Middle frontal gyrus (tissue), 1 donor: ENCODE results near the gene POLR1C.
"Not testable (repeated sequence)": the region's sequence is repeated elsewhere in the genome, so short reads cannot be mapped to it uniquely, and the experiment has no call there.

ENCODE experiments used
- DNase-seq: peaks from one replicate; pipeline ENCODE4 v3.0.0-alpha.2; 2015; ENCODE audit warnings: low spot score; ENCODE audit errors: extremely low spot score

Gene POLR1C, protein sequence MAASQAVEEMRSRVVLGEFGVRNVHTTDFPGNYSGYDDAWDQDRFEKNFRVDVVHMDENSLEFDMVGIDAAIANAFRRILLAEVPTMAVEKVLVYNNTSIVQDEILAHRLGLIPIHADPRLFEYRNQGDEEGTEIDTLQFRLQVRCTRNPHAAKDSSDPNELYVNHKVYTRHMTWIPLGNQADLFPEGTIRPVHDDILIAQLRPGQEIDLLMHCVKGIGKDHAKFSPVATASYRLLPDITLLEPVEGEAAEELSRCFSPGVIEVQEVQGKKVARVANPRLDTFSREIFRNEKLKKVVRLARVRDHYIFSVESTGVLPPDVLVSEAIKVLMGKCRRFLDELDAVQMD

DNA sequence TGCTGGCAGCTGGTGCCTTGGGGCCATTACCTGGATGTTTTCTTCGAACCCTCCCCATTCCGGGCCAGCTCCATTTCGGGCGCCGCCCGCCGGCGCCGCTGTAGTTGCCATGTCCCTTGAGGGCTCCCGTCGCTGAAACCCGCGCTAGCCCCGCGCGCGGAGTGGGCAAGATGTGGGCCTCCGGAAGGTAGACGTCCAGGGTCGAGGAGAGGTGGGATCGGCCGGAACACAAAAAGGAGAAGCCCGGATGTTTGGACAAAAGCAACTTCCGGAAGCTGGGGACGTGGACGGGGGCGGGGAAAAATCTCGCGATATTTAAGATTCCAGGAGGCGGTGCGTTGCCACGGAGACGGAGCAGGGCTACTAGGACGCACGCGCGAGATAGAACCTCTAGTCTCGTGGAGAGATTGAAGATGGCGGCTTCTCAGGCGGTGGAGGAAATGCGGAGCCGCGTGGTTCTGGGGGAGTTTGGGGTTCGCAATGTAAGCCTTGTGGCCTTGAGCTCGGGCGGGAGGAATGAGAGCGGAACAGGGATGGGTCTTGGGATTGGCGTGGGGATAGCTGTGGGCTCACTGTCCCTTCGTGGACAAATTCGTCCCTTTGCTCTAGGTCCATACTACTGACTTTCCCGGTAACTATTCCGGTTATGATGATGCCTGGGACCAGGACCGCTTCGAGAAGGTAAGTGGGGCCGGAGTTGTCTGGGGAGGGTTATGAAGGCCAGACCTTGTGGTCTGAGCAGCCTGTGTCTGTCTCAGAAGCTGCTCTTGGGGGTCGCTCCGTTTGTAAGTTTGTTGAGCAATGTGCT, at the start of gene POLR1C, which contains the start of gene YIPF3:
TSS of gene POLR1C (plus strand) at position 393 of the 808 bp plus-strand sequence. CDS start at position 414, 21 bp downstream.
TSS of gene YIPF3 (minus strand) at position 230 of the 808 bp plus-strand sequence. CDS start at position 111, 119 bp downstream.
- peak; percentile 97 for DNase-seq

DNA sequence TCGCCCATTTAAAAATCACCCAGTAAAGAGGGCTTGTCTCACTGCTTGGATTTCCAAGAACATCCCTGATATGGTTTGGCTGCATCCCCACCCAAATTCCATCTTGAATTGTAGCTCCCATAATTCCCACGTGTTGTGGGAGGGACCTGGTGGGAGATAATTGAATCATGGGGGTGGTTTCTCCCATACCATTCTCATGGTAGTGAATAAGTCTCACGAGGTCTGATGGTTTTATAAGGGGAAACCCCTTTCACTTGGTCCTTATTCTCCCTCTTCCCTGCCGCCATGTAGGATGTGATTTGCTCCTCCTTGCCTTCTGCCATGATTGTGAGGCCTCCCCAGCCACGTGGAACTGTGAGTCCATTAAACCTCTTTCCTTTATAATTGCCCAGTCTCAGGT, 49.6 kb upstream of the POLR1C start:
- DNase-seq: not testable (repeated sequence)

DNA sequence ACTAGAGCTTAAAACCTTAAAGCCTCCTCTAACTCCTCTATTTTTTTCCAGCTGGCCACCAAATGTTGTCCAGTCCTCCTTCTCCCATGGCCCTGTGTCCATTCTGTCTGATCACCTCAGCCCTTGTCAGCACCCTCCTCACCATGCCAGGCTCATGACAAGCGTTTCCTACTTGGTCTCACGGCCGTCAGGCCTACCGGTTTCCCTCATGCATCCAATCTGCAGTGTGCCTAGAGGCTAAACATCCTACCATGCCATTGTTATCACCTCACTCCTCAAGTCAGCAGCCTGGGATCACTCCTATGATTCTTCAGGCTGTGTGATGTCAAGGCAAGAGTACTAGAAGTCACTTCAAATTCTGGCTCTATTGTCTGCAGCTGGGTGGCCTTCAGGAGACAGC, 49.1 kb upstream of the POLR1C start:
- no peak for DNase-seq

DNA sequence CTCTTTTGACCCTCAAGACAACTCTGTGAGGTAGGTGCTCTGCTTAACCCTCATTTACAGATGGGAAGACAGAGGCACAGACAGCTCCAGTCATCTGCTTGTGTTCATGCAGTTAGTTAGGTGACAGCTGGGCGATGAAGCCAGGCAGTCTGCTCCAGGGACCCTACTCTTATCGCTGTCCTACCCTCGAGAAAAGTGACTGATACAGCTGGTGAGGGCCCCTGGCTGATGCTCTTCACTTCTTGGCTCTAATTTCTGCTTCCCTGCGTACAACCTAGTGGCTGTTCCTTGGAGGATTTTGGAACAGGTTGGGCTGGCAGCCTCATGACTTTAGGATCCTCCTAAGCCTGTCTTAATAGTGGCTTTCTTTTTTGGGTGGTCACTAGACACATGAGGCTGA, 48.6 kb upstream of the POLR1C start:
- DNase-seq: no peak

DNA sequence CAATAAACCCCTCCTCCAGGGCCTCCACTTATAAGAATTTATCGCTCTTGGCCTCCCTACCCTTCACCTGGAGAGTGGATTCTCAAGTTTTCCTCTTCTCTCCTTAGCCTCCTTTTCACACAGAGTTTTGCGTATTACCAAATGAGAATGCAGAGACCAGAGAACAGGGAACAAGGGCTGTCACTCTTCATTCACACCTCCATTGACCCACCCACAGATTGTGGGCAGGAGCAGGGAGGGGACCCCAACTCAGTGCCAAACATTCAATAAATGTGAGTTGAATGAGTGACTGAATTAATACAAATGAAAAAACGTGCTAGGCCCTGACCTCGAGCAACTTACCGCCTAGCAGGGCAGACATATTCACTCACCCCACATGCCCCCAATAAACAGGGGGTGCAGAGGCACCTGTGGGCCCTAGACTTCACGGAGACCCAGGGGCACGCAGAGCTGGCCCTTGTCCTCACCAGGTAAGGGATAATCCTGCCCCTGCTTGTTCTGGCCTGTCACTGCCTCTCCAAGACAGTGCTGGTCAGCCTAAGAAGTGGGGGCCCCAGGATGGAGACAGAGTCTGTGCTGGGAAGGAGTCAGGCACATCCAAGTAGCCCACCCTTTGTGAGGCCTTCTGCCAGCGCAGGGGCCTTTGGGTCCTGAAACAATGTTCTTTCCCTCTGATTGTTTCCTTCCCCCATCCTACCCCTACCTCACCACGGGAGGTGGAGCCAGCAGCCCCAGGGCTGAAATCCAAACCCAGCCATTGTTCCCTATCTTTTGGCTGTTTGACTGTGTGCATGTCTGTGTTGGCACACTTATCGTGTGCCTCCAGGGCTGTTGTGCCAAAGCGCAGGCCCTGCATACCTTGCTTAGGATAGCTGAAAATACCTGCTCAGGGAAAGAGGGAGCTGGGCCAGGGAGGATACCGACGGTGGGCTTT, 47.9 kb upstream of the POLR1C start:
- DNase-seq: no peak

DNA sequence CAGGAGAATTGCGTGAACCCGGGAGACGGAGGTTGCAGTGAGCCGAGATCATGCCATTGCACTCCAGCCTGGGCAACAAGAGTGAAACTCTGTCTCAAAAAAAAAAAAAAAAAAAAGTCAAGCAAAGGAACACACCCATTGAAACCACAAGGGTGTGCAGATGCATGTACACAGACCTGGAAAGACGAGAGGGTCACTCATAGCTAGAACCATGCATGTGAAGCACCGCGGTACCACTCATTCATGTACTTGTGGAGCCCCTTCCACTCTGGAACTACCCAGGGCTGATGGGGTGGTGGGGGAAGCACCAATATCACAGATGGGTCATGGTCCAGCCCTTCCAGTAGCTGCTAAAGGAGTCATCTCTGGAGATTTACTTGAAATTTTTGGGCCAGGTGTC, 46.9 kb upstream of the POLR1C start:
- no peak for DNase-seq

DNA sequence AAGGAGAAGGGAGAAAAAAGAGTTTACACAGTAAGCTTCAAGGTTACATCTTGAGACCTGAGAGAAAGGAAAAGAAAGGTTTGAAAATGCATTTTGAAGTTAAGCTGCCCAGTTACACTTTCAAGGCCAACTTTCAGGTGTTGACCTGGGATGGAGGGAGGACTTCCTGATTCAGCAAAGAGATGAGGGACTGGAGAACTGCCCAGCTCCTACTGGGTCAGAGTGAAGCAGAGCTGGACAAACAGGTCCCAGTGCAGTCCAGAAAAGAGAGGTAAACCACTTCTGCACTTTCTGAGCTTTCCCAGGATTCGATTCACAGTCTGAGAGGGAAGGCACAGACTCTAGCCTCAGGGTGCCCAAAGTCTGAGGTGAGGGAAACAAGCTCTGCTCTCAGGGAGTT, 45.5 kb upstream of the POLR1C start:
- no peak for DNase-seq

DNA sequence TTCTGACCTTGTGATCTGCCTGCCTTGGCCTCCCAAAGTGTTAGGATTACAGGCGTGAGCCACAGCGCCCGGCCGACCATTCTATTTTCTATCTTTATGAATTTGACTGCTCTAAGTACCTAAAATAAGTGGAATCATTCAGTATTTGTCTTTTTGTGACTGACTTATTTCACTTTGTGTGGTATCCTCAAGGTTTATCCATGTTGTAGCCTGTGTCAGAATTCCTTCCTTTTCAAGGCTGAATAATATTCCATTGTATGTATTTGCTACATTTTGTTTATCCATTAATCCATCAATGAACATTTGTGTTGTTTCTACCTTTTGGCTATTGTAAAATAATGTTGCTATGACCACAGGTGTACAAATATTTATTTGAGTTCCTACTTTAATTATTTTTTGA, 44.4 kb upstream of the POLR1C start:
- no peak for DNase-seq

DNA sequence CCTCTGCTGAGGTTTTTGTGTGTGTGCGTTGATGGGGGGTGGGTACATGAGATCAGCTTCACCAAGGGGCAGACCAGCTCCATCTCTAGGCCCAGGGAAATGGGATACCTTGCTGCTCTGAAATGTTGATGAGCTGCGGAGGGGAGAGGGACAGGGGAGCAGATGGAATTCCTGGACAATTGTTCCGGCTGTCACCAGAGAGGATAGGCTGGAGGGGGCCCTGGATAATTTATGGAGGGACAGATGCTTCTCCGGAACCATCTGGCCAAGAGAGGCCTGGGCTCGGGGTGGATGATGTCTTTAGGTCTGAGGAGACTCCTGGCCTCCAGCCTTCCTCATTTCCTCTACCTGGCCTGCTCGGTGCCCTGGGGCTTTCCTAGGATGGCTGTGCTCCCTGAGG, 41.4 kb upstream of the POLR1C start:
- DNase-seq: no peak

DNA sequence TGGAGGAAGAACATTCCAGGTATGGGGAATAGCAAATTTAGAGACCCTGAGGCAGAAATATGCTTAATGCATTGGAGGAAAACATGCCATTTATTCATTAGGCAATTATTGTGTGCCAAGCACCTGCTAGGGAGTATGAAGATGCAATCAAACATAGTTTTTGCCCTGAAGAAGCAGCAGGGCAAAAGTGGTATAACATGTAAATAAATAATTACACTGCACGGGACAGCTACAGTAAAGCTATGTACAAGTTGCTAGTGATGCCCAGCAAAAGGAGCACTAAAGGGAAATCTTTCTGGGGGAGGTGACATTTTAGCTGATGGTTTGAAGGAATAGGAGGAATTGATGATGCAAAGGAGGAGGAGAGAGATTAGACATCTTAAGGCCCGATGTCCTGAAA, 40.1 kb upstream of the POLR1C start:
- DNase-seq: no peak

DNA sequence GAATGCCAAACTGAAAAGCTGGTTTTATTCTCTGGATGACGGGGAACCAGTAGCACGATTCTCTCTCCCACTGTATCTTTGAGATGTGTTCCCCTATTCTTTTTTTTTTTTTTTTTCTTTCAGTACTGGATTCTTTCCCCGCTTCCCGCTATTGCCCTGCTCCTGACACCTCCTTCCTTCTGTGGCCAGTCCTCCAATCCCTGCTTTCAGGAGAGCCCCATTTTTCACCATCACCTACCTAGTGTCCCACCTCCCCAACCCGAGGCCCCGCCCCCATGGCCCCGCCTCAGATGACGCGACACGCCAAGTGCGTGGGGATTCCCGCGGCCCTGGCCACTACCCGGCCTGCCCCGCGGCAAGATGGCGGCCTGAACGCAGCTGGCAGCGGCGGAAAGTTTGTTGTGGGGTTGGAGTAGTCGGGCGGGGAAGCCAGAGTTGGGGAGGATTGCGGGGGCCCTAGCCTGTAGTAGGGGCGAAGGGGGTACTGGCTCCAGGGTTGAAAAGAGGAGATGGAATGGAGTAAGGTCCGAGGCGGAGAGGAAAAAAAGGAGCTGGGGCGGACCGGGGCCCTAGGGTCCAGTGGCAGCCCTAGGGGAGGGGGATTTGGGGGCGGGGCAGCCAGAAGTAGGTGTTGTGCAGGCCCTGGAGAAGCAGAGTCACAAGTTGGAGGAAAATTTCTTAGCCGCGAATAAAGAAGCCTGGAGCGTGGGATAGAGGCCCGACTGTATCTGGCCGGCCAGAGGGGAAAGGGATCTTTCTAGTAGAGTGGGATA, 39.5 kb upstream of the POLR1C start, which contains the start of gene TJAP1:
TSS of gene TJAP1 (plus strand) at position 336 of the 773 bp plus-strand sequence. CDS start 21,432 bp downstream, outside the sequence.
- DNase-seq: peak; percentile 84

DNA sequence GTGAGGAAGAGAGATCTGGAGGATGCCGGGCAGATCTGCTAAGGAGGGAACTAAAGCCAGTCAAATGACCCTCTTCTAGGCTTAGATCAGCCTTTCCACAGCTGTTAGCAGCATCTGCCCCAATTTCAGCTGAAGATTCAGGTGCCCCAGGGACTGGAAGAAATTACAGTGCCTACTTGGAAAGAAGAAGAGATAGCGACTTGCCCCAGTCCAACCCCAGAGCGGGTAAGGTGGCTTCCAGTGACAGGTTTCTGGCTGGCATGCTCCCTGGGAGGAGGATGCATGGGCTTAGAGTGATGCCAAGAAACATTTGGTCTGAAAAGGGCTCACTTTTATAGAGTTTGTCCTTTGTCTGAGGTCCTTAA, 38.9 kb upstream of the POLR1C start:
- no peak for DNase-seq

DNA sequence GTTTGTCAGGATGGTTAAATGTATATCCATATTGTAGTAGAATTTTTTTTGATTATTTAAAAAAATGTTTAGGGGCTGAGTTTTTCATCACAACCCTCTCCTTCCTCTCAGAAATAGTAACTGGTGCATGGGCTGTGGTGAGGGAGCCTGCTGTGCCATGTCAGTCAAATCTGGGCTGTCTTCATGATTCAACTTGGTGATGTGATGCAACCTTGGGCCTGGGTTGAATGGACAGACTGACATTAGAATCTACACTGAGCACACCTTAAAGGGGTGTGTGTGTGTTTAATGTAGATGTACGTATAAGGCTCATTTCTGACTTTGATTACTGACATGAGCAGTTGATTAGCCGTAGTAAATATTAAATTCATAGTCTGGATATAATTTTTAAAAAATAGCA, 35.8 kb upstream of the POLR1C start:
- DNase-seq: no peak

DNA sequence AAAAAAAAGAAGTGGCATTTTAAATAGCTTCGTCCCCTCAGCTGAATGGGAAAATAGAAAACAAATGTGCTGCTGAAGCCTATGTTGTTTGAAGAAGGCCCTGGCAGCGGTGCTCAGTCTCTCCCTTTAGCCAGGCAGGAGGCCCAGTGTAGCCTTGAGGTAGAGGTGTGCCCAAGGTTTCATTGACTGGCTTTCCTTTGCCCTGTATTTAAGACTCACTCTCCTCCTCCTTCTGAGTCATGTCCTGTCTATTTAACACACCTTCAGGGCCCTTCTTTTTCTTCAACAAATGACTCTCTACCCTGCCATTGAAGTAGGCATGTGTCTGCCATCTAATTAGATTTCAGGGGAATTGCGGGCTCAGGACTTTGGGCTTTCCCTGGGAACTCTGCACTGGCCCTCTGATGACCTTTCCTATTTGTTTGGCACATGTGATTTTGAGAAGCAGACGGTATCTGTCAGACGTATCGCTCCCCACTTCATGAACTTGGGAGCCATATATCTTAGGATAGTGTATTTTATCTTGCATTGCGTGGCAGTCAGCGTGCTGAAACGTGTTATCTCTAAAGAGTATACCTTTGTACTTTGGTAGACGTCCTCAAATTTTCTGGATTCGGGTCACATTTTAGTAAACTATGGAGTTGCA, 35.2 kb upstream of the POLR1C start:
- no peak for DNase-seq

DNA sequence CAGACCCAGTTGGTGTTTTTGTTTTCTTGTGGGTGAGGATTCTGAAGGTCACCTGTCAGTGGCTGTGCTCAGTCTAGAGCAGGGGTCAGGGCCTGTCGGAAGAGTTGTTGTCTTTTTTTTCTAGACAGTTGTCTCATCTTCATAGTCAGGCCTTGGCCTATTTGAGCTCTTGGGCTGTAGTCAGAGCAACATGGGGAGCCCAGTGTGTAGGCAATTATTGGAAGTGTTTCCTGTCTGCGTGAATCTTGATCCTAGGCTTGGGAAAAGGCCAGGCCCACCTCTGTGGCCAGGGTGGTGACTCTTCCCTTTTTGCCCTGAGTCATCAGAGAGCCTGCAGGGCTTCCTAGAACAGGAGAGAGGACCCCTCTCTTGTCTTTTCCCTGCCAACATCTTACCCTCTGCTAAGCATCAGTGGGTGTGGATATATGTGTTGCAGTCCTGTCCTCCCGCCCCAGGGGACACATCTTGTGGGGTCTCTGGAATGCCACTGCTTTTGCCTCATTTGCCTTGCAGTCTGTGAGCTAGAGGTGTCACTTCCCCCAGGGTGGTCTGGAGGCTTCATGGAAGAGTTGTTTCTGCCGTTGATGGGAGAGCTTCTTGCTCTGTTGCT, 28.1 kb upstream of the POLR1C start:
- DNase-seq: no peak

DNA sequence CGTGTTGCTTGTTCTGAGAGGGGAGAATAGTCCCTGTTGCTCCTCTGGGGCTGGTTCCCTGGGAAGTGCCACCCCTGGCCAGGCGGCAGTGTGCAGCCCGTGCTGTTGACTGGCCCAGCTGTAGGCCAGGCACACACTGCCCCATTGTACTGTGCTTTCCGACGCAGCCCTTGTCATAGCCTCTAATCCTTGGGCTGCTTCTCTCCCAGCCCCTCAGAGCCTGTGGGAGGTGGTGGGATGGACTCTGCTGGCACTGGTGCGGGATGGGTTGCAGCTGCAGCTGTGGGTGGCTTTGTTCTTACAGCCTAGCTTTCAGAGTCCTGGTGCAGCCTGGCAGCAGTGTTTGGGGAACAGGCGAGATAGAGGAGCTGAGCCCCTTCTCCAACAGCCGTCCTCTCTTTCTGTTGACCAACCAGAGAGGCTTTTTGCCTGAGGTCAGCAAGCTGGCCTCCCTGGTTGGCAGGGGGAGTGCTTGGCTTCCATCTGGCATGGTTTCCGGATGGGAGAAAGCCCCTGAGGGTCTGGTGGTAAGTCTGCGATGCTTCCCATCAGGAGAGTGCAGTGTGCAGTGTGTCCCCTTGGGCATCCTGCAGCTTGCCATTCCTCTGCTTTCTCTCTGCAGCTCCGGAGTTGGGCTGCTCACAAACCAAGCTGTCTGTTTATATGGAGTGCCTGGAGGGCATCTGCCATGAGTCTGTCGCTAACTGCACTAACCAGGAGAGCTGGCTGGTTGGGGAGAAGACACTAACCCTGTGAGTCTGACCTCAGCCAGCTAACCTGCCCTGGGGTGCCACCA, 27.4 kb upstream of the POLR1C start:
- DNase-seq: peak; percentile 89

DNA sequence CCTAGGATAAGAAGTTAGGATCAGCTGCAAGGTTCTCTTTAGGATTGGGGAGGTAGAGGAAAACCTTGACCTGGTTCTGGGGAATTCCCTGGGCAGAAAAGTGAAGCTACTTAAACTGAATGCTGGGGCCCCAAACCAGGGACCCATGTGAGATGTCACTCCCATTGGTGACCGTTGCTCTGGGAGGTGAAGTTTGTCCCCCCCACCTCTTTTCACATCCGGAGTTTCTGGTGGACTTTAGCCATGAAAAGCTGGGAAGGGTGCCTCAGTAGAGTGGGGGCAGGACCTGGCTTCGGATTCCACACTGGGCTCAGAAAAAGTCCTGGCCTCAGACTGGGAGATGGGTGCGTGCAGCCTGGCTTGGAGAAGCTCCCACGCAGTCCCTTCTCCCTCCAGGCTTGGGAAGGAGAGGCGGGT, 26.4 kb upstream of the POLR1C start:
- DNase-seq: no peak

DNA sequence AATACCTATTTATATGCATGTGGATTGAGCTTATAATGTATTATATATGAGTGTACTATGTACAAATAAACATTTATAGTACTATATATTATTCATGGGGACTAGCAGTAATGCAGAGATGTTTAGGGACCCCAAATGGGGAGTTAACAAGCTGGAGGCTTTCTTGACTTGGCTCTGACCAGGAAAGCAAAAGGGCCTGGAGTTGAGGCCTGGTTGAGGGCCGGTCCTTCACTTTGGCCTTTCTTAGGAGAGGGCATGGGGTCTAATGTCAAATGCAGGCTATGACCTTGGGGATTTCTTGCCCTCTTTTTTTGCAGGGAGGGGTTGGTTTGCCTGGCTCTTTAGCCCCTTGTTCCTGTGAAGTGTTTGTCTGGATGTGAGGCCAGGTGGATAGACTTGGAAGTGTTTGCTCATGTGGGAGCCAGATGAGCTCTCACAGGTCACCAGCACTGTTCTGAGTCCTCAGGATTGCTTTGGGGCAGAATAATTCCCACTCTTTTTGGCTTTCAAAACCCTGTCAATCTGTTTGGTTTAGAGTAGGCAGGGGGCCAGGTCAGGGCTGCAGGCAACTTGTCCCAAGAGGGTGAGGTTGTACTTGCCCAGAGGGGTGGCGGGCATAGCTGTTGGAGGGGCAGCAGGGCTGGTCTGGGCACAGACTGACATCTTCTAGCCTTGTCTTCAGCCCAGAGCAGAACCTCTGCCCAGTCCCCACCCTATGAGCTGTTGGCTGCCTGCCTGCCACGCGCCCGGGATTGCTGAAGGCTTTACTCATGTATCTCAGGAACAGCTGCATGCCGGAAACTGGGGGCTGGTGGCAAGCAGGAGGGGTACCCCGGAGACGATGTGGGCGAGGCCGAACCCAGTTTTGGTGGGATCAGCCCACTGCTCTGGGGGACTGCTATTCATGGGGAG, 24.9 kb upstream of the POLR1C start:
- peak; percentile 56 for DNase-seq
